ENCODE results near the gene SLC6A8.

SLC6A8 gene

DNA sequence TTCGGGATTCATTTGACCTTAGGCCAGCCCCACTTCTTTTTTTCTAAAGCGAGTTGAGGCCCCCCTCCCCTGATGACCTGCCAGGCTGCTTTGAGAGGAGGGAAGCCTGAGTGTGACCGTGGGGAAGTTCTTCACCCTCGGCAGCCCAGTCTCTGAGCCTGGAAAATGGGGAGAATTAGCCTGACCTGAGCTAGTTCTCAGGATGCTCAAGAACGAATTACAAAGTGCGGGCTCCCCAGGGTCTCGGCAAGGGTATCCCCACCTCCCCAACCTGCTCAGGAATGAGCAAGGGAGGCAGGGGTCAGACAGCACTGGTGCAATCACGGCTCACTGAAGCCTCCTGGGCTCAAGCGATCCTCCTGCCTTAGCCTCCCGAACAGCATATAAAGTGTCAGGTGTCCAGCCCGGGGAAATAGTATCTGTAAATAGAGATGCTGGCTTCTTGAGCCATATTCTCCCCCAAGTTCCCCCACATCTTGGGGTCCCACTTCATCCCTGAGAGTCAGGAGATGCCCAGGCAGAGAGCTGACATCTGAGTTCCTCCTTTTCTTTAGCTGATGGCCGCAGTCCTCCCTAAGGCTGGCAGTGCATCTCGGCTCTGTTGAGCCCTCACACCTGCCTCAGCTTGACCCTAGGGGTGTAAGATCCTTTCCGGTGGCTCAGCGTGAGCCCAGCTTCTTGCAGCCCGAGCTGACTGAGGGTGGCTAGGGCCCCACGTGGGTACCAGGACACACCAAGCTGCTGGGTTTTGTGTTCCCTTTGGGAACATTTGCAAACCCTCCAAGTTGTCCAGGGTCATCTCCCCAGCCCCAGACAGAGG lies 39.2 kb upstream of the SLC6A8 start:
- no peak for DNase-seq

DNA sequence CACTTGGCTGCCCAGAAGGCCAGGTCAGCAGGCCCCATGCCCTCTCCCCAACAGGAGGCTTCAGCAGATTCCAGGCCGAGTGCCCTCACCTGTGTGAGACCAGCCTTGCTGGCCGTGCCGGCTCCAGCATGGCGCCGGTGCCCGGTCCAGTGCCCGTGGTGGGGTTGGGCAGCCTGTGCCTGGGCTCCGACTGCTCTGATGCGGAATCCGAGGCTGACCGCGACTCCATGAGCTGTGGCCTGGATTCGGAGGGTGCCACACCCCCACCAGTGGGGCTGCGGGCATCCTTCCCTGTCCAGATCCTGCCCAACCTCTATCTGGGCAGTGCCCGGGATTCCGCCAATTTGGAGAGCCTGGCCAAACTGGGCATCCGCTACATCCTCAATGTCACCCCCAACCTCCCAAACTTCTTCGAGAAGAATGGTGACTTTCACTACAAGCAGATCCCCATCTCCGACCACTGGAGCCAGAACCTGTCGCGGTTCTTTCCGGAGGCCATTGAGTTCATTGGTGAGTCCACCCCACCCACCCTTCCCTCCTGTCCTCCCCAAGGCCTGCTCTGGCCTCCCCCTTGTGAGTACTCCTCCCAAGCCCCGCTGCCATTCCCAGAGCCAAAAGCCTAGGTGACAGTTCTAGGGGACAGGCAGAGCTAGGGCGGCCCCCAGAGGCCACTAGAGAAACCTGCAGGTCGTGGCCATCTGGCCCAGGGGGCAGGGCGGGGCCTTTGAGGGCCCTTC lies 38.4 kb upstream of the SLC6A8 start:
- DNase-seq: peak; percentile 3

DNA sequence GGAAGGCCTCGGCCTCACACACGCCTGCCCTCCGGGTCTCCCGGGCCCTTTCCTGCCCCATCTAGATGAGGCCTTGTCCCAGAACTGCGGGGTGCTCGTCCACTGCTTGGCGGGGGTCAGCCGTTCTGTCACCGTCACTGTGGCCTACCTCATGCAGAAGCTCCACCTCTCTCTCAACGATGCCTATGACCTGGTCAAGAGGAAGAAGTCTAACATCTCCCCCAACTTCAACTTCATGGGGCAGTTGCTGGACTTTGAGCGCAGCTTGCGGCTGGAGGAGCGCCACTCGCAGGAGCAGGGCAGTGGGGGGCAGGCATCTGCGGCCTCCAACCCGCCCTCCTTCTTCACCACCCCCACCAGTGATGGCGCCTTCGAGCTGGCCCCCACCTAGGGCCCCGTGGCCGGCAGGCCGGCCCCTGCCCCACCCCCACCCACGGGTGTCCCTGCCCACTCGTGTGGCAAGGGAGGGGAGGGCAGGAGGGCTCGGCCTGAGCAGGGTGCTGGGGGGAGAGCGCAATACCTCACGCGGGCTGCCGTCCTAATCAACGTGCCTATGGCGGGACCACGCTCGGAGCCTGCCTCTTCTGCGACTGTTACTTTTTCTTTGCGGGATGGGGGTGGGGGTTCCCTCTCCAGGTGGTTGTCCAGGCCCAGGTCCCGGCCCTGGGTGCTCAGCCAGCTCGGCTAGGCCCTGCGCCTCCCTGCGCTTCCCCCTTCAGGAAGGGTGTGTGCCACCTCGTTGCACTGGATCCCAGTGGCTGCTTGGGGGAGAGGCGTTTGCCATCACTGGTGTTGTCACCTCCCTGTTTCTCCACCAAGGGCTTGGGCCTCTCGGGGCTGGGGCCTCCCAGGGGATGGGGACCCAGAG lies 37.6 kb upstream of the SLC6A8 start:
- DNase-seq: no peak

DNA sequence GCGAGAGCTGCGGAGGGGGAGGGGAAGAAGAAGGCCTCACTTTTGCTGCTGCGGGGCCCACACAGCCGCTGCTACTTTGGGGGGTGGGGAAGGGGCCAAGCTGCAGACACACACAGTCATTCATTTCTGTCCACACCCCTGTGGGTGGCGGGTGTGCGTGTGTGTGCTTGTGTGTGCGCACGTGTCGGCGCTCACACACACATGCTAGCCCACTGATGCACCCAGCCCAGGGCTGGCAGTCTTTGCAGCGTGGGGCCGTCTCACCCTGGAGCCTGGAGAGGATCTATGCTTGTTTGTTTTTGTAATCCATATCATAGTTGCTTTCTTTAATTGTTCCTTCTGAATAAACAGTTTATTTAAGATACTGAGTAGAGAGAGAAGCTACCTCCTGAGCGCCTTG lies 36.8 kb upstream of the SLC6A8 start:
- DNase-seq: no peak

DNA sequence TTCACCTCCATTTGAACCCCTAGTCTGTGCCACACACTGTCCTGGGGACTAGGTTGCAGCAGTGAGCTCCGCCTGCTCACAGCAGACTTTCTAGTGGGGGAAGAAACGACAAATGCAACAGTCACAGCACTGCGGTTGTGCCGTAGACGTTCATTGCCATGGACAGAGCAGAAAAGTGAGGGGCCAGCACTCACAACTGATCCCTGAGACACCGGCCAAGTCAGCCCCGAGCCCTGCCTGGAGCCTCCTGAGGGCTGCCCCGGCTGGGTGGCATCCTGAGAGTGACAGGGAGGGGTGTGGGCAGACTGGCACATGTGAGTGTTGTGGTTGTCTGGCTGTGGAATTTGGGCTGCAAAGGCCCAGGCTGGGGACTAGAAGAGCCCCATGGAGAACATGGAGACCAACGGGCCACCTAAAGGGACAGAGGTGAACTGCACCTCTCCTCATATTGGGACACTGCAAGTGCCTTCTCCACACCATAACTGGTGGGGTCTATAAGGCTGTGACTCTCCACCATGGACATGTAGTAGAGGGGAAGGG lies 36.1 kb upstream of the SLC6A8 start:
- DNase-seq: no peak

DNA sequence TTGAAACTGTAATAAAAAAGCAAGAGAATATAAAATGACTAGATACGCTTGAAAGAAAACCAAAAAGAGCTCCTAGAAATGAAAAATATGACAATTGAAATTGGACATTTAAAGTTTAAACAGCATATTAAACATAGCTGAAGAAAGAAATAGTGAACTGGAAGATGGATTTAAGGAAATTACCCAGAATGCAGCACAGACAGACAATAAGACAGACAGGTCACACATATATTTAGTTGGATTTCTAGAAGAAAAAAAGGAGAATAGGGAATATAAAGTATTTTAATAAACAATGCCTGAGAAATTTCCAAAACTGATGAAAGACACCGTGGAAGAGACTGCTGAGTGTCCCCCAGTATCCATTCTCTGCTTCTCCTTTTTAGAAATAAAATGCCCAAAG lies 34.2 kb upstream of the SLC6A8 start:
- no peak for DNase-seq

DNA sequence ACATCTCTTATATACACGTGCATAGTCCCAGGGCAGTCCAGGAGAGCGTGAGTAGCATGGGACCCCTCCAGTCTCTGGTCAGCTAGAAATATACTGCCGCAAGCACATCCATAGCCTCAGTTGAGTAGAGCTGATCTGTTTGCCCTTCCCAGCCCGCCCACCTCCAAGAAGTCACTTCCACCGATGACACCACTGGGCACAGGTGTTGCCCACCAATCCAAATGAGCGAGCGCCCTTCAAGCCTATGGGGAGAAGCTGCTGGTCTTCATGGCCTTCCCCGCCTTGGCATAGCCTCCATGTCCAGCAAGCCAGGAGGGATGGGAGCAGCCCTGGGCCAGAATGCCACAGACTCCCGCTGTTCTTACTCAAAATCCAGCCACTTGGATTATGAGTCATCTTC lies 30.6 kb upstream of the SLC6A8 start:
- no peak for DNase-seq

DNA sequence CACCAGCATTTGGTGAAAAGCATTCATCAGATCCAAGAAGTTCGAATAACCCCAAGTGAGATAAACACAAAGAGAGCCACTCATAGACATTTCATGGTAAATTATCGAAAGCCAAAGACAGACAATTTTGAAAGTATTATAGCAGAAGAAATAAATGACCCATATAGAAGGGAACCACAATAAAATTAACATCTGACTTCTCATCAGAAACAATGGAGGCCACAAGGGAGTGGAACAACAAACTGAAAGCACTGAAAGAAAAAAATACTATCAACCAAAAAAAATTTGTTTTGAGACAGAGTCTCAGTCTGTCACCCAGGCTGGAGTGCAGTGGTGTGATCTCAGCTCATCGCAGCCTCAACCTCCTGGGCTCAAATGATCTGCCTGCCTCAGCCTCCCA lies 28.5 kb upstream of the SLC6A8 start:
- DNase-seq: no peak

DNA sequence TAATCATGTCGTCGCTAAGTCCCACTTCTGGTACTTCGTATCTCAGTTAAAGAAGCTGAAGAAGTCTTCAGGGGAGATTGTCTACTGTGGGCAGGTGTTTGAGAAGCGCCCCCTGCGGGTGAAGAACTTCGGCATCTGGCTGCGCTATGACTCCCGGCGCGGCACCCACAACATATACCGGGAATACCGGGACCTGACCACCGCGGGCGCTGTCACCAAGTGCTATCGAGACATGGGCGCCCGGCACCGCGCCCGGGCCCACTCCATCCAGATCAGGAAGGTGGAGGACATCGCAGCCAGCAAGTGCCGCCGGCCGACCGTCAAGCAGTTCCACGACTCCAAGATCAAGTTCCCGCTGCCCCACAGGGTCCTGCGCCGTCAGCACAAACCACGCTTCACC lies 25.5 kb upstream of the SLC6A8 start:
- DNase-seq: no peak

DNA sequence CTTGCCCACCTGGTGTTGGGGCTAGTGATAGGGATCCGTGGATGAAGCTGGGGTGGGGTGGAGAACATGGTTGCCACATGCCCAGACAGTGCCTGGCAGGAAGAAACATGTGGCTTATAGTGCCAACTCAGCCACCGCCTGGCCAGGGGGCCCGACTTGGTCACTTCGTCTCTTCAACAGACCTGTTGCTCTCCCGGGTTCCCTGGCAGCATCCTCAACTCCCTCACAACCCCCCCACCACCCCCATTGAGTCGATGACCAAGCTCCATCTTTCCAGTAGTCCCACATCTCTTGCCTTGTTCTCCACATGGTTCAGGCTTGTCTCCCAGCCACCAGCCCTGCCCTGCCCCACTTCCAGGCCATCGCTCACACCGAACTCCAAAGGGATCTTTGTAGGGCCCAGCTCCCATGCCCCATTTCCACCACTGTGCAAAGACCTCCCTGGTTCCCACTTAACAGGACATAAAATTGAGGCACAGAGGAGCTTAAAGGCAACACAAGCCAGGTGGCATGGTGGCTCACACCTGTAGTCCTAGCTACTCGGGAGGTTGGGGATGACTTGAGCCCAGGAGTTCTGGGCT lies 21.9 kb upstream of the SLC6A8 start:
- no peak for DNase-seq

DNA sequence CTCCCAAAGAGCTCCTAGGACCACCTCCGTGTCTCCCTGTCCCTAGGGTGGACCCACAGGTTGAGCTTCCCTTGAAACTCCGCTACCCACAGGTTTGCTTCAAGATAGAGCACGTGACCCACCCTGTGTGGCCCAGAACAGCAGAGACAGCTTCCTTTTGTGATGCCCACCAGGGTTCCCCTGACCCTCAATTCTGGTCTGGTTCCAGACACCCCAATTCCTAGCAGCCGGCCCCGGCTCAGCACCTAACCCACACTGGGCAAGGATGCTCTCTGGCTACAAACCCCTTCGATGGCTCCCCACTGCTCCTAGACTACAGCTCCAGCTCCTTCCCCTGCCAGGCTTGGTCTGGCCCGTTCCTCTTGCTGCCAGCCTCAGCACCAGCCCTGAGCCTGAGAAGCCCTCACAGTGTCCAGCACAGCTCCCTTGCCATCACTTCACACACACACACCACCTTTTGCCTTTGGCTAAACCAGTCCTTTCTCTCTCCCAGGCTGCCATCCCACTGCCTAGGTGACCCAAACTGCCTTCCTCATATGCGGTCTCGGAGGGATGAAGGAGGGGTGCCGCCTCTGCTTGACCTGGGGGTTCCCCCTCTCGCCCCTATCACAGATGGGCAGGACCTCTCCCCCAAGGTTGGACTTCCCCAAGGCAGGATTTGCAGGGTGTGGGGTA lies 20.3 kb upstream of the SLC6A8 start:
- no peak for DNase-seq

DNA sequence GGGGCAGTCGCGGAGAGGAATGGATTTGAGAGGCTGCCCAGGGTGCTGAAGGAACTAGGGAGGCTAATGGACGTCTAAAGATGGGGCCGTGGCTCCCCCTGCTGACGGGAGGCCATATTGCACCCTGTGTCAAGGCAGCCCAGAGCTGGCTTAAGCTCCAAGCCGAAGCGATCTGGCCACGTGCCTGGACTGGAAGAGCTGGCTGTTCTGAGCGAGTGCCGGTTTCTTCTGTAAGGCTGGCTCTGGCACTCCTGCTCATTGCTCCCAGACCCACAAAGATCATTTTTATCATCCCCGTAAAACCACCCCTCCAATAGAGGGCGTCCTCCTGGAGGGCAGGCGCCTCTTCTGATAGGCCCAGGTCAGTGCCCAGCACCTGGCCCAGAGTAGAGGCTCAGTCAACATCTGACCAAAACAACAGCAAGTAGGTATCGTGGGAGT lies 19.8 kb upstream of the SLC6A8 start:
- peak; percentile 64 for DNase-seq

DNA sequence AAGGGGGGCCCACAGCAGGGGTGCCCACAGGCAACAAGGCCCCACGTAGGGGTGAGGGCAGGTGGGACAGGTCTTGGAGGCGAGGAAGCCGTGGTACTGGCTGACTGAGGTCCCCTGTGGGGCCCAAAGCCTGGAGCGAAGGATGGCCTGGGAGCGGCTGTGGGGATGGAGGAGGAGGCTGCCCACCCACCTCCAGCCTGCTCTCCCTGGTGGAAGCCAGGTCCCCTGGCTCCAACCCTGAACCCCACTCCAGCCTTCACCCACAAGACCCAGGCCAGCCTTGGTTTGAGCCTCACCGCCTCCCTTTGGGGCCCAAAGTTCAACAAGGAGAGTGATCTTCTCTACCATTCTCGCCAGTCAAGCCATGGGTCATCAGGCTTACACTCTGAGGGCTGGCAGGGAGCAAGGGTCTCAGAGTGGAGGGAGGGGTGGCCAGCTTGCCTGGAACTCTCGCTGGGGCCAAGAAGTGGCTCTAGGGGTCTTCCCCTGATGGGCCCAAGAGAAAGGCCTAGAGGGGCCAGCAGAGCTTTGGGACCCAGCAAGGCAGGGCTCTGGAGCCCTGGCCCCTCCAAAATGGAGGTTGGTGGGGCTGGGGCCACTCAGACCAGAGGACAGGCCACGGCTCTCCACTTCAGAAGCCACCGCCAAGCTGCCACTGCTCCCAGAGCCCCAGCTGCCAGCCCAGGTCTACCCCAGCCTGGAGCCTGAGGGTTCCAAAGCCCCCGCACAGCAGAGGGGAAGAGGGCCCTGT lies 19.1 kb upstream of the SLC6A8 start:
- DNase-seq: no peak

DNA sequence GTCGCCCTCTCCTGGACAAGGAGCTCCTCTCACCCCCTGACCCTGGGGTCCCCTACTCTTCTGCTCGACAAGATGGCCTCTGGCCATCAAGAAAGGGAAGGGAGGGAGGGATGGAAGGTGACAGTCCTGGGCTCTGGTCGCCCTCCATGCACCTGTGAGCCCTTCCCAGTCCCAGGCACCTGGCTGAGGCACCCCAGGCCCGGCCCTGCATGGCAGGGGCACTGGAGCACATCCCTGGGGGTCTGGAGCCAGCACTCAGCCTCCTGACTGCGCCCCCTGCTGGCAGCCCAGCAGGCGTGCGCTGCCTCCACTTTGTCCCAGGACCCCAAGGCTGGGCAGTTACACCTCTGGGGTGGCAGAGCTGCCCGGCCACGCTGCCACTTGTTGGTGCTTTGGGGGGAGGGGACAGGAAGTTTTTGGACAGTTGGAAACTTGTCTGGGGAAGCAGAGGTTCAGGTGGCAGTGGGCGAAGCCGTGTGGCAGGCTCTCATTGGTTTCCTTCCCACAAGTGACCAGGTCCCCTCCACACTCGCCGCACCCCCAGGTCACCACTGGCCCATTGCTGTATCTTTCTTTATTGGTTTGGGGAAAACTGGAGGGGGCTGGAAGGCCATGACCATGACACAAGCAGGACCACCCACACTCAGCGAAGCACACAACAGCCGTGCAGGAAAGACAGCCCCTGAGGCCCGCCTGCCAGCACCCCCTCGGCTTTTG lies 18.4 kb upstream of the SLC6A8 start:
- no peak for DNase-seq

DNA sequence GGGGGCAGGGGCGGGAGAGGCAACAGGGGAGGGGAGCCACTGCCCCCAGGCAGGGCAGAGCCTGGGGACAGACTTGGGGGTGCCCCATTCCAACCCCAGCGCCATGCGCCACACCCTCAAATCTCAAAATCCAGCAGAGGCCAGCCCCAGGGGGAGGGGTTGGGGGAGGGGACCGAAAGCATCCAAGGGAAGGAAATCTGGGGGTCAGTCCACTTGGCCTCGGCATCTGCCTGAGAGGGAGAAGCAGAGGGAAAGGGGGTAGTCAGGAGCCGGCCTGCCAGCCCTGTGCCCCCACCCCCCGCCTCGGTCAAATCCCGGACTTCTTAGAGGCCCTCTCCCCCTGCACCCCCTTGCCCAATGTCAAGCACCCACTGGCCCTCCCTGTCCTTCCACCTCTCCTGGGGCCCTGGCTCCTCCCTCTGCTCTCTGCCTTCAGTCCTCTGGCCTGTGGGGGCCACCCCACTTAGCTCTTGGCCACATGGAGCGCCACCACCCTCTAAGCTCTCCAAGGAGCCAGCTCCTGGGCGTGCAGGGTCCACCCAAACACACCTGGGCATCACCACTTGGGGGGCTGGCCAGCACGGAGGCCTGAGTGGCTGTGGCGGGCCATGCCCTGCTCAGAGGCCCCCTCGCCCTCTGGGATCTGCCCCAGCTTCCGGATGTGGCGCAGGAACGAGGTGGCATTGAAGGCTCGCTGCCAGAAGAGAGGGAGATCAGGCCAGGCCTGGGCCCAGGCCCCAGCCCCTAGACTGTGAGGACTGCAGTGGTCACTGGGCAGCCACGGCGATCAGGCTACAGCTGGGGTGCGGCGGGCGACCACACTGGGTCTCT lies 17.6 kb upstream of the SLC6A8 start:
- DNase-seq: no peak

DNA sequence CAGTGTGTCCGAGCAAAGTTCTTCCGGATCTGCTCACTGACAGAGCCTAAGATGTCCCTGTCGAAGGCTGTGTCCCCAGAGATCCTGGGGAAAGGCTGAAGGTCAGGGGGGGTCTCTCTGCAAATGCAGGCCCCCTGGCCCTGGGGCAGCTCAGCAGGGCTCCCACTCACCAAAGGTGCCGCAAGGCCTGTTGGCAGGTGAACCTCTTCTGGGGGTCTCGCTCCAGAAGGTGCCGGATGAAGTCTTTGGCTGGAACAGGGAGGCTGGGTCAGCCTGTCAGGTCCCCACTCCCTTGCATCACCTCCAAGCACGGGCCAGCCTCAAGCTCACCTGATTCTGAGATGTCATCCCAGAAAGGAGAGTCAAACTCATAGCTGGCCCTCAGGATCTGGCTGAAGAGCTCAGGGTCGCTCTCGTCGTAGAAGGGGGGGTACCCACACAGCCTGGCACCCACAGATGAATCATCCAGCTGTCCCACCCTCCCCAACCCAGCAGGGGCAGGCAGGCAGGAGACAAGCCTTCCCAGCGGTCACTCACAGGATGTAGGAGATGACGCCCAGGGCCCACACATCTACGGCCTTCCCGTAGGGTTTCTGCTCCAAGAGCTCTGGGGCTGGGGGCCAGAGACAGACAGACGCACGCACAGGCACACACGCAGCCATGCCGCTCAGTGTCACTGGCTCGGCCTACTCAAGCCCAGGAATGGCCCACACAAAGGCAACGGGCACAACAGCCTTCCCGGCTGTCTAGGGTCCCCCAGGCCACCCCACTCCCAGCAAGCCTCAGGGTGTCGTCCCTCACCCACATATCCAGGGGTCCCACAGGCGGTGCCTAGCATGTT lies 16.8 kb upstream of the SLC6A8 start:
- DNase-seq: no peak

DNA sequence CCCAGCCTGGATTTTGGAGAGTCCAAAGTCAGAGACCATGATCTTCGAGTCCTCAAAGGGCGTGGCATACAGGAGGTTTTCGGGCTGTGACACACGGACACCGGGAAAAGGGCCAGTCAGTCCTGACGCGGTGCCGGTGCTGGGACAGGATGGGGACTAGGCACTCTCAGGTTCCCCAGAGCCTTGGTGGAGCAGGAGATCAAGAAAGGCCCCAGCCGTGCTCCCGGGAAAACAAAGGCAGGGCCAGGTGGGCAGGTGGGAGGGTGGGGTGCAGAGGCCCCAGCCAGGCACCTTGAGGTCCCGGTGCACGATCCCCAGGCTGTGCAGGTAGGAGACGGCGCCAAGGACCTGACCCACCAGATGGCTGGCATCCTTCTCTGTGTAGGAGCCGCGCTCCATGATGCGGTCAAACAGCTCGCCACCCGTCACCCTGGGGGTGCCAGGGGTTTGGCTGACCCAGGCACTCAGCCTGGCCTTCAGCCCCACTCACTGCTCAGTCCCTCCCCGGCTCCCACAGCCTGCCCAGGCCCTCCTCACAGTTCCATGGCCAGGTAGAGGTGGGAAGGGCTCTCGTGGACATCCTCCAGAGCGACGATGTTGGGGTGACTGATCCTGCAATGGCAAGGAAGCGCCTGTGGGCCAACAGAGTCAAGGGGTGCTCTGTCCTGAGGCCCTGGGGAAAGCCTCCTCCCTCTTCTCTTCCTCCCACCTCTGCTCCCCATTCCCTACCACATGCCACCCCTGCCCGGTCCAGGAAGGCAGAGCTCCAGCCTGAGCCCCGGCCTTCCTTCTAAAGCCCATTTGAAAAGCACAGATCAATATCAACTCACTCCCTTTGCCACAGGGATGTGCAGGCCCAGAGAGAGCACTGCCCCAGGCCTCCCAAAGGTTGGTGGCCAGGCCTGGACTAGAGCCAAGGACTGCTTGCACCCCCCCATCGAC lies 15.9 kb upstream of the SLC6A8 start:
- no peak for DNase-seq
